ENCODE measurements around the gene ASB2.

The ASB2 gene

DNA sequence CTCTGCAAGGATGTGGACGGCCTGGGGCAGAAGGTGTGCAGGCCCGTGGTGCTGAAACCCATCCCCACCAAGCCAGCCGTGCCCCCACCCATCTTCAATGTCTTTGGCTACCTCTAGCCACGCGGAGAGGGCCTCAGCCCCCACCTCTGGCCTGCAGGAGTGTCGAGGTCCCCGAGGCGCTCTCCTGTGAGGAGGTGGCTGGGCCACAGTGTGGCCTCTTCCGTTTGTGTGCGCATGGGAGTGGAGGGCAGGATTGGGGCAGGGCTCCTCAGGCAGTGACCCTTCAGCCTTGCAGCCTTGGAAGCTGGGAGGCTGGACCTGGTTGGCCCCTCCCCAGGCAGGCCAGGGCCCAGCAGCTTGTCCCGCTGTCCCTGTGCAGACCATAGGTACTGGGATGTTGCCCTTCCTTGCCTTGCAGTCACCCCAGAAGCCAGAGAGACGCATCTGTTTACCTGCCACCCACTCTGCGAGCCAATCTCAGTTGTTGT is 47.3 kb downstream of the ASB2 start:
- DNase-seq (ENCODE audit: low read depth): no peak

DNA sequence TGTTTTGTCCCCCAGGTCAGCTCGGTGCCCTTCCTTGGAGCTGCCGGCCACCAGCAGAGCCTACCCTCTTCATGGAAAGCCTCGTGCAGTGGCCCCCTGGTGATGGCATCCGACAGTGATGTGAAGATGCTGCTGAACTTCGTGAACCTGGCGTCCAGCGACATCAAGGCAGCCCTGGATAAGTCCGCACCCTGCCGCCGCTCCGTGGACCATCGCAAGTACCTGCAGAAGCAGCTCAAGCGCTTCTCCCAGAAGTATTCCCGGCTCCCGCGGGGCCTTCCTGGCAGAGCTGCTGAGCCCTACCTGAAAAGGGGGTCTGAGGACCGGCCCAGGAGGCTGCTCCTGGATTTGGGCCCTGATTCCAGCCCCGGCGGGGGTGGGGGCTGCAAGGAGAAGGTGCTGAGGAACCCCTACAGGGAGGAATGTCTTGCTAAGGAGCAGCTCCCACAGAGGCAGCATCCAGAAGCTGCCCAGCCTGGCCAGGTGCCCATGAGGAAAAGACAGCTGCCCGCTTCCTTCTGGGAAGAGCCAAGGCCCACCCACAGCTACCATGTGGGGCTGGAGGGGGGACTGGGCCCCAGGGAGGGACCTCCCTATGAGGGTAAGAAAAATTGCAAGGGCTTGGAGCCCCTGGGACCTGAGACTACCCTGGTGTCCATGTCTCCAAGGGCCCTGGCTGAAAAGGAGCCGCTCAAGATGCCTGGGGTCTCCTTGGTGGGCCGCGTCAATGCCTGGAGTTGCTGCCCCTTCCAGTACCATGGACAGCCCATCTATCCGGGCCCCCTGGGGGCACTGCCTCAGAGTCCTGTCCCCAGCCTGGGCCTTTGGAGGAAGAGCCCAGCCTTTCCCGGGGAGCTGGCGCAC is 48.0 kb downstream of the ASB2 start:
- no peak for DNase-seq (ENCODE audit: low read depth)

- no peak for DNase-seq (ENCODE audit: low read depth)
Observed at GRCh38 chr14:93927800-93928145, 48.6 kb downstream of the ASB2 start.

GRCh38 chr14:93926873-93927799 is 49.2 kb downstream of the ASB2 start, which contains the start of gene FAM181A:
Gene FAM181A, plus strand, starts transcription at chr14:93927344. Its CDS starts 942 bp downstream, at chr14:93928286.
- no peak for DNase-seq (ENCODE audit: low read depth)

- DNase-seq (ENCODE audit: low read depth): no peak
Observed at GRCh38 chr14:93926245-93926872, 50.0 kb downstream of the ASB2 start.

DNA sequence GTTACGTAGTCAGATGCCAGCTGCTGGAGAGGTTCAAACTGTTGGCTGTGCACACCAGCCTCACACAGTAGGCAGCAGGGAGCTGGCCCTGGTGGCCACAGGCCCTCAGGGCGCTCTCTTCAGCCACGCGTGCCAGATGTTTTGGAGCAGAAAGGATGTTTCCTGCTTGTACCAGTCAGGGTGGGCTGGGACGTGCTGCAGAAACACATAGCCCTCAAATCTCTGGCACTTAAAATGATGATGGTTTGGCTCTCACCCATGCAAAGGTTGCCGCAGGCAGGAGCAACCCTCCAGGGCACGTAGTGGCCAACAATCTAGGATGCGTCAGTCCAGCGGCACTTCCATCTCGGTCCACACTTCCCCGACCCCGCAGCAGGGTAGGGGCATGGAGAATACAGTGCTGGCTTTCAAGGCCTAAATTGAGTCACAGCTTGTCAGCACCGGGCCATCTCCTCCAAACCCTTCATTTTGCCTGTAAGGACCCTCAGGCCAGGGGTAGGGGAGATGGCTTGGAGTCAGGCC is 50.9 kb downstream of the ASB2 start:
- no peak for DNase-seq (ENCODE audit: low read depth)

DNA sequence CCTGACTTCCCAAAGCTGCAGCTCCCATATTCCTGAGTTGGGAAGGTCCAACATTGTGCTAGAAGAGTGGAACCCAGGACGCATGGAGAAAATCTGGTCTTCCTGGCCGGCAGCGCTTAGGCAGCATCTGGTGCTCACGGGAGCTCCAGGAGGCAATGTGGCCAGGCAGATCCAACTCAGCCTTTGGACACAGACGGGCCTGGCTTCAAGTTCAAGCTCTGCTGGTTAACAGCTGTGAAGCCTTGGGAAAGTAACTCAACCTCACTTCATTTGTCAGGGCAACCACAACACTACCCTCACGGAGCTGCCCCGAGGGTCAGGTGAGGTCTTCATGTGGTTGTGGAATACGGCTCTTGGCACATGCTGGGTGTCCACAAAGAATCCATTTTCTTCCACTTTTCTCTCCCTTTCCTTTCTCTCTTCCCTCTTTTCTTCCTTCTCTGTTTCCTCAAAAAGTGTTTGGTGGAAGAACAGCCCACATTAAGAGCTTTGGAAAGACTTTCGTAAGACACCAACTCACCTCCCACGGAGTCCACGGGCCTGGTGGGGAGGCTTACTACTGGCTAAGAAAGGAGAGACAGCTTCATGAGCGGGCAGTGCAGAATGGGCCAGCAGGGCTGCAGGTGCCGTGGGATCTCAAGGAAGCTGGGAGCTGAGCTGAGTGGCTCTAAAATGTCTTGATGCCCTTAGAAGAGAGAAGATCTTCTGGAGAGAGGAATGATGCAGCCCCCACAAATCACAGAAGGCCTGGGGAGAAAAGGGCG is 51.6 kb downstream of the ASB2 start:
- DNase-seq (ENCODE audit: low read depth): no peak

DNA sequence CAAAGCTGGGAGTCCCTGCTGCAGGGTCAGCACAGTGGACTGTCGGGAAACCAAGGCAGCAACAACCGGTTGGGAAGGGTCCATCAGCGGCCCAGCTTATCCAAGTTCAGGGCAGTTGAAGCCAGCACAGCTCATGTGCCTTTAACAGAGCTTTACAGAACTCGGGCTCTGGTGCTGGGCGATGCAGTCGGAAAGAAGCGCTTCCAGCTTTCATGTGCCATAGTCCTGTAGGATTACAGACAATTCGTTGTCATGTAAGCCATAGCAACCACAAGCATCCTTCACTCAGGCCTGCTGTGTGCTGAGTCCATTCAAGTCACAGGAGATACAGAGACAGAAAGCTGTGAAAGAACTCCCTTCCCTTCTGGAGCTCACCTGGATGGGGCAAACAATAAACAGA is 52.7 kb downstream of the ASB2 start:
- no peak for DNase-seq (ENCODE audit: low read depth)

- DNase-seq (ENCODE audit: low read depth): no peak
Observed at GRCh38 chr14:93921001-93921806, 55.2 kb downstream of the ASB2 start.

DNA sequence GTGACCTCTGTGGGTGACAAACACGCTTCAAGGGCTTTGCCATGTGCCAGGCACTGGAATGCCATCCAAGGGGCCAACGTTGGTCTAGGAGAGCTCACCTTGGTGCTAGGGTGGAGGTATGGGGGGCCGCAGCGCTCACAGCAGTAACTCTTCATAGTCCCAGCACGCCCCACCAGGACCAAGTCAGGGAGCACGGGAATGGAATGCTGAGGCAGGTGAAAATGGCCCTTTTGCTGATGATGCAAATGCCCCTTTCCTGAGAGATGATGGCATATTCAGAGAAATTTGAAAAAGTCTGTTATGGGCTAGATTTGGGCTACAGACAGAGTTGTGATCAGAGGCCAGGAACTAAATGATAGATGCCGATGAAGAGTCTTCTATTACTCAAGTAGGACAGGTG is 59.2 kb downstream of the ASB2 start:
- no peak for DNase-seq (ENCODE audit: low read depth)

- no peak for DNase-seq (ENCODE audit: low read depth)
Observed at GRCh38 chr14:93916498-93916897, 59.9 kb downstream of the ASB2 start.

DNA sequence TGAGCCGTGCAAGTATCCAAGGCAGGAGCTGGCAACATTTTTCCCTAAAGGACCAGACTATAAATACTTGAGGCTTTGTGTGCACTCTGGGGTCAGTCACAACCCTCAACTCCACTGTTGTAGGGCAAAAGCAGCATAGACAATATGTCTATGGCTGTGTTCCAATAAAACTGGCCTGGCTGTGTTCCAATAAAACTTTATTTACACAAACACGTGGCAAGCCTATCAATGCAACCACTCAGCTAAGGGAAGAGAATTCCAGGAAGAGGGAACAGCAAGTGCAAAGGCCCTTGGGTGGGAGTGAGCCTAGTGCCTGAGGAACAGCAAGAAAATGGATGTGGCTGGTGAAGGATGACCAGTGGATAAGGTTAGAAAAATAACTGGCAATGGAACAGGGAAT is 60.6 kb downstream of the ASB2 start:
- DNase-seq (ENCODE audit: low read depth): no peak

GRCh38 chr14:93915070-93915705 is 61.2 kb downstream of the ASB2 start:
- no peak for DNase-seq (ENCODE audit: low read depth)

- DNase-seq (ENCODE audit: low read depth): no peak
Observed at GRCh38 chr14:93914278-93914677, 62.1 kb downstream of the ASB2 start.

GRCh38 chr14:93912782-93913181 is 63.6 kb downstream of the ASB2 start:
- no peak for DNase-seq (ENCODE audit: low read depth)

- no peak for DNase-seq (ENCODE audit: low read depth)
Observed at GRCh38 chr14:93911975-93912615, 64.3 kb downstream of the ASB2 start.

DNA sequence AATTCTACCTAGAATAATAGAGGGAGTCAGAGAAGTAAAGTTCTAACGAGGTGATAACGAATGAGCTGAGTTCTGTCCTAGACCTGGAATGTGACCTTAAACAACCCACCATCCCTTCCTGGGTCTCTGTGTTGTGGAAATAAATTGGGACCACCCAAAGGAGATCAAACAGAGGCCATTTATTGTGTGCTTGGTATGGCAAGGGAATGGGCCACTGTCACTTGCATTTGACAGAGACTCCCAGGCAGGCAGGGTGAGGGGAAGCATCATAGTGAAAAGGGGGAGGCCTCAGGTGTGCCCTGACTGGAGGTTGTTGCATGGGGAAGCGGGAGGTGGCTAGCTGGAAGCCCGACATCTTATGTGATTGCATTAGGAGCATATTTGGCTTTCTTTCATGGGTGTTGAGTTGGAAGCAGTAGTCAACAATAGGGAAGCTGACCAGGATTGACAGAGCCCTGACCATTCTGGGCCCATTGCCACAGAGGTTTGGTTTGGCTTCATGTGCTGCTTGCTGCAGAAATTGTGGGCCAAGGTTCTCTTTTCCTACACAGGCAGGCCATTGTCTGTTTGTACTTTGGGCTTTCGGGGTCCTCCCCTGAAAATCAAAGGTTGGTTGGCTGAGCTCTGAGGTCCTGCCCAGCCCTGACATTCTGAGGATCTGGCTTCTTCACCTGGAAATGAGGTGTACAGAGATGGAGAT is 66.8 kb downstream of the ASB2 start:
- DNase-seq (ENCODE audit: low read depth): no peak

GRCh38 chr14:93906341-93907329 is 69.7 kb downstream of the ASB2 start:
- peak; percentile 39 for DNase-seq (ENCODE audit: low read depth)

Measured in activated T-cell treated with anti-CD3 and anti-CD28 coated beads for 1 hour (primary cell).